HG03521 (cell line): ENCODE results near the gene ZNF598.
A peak's percentile ranks its signal among the peaks of the same experiment; 100 is the strongest.
"Not testable (repeated sequence)": the region's sequence is repeated elsewhere in the genome, so short reads cannot be mapped to it uniquely, and the experiment has no call there.

Experiments used
- ATAC-seq: cut with Tn5 transposase; IDR thresholded peaks from one replicate; pipeline ENCODE4 v1.9.1; 2021; ENCODE audit warnings: mild to moderate bottlenecking, moderate library complexity; ENCODE audit not compliant: unreplicated experiment

The ZNF598 gene

DNA sequence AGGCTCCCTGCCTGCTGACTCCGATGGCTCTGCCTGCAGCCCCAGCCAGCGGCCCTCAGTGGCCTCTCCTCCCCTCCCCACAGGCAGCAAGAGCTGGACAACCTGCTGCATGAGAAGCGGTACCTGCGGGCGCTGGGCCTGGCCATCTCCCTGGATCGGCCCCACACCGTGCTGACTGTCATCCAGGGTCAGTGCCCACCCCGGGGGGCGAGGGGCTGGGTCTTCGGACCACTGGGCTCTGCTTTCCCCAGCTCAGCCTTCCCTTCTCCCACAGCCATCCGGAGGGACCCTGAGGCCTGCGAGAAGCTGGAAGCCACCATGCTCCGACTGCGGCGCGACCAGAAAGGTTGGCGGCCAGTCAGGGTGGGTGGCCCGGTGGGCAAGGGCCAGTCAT is 31.7 kb downstream of the ZNF598 start:
- no peak for ATAC-seq

DNA sequence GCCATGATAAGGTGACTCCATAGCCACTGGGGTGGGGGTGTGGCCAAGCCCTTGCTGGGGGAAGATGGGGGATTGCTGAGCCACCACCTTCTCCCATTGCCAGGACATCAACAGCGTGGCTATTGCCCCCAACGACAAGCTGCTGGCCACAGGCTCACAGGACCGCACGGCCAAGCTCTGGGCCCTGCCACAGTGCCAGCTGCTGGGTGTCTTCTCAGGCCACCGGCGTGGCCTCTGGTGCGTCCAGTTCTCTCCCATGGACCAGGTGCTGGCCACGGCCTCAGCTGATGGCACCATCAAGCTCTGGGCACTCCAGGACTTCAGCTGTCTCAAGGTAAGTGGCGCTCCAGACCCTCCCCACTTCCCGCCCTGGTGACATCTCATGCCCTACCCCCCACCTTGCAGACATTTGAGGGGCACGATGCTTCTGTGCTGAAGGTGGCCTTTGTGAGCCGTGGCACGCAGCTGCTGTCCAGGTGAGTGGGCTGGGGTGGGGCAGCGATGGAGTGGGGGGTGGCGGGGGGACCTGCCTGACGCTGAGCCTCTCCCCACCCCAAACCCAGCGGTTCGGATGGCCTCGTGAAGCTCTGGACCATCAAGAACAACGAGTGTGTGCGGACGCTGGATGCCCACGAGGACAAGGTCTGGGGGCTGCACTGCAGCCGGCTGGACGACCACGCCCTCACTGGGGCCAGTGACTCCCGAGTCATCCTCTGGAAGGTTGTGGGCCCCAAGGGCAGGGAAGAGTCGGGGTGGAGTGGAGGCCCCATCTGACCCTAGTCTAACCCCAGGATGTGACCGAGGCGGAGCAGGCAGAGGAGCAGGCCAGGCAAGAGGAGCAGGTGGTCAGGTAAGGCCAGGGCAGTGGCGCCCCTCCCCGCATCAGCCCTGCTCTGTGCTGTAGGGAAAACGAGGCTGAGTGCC is 32.4 kb downstream of the ZNF598 start:
- no peak for ATAC-seq

DNA sequence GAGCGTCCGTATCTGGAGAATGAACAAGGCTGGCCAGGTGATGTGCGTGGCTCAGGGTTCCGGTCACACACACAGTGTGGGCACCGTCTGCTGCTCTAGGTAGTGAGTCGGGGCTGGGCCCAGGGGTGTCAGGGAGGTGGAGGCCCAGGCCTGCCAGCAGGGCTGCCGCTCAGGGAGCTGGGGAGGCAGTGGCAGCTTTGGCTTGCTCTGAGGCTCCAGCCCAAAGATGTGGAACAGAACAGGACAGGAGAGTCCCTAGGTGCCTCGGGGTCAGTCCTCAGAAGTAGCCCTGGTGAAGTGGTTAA is 33.5 kb downstream of the ZNF598 start:
- no peak for ATAC-seq

DNA sequence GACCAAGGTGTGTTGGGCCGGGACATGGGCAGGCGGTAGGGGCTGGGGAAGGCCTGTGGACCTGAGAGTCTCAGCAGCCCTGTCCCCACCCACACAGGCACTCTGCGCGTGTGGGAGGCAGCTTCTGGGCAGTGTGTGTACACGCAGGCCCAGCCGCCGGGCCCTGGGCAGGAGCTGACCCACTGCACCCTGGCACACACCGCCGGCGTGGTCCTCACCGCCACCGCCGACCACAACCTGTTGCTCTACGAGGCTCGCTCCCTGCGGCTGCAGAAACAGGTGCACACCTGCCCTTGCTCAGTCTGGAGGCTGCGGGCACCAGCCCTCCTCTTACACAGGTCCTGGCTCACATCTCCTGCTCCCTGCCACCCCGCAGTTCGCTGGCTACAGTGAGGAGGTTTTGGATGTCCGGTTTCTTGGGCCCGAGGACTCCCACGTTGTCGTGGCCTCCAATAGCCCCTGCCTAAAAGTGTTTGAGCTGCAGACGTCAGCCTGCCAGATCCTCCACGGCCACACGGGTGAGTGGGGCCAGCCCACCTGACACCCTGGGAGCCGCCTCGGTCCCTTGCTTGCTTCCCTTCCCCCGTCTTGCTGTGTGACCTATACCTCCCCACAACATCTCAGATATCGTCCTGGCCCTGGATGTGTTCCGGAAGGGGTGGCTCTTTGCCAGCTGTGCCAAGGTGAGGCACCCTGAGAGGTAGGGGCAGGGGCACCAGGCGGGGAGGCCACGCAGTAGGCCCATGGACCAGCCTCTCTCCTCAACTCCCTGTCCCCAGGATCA is 34.0 kb downstream of the ZNF598 start:
- no peak for ATAC-seq

DNA sequence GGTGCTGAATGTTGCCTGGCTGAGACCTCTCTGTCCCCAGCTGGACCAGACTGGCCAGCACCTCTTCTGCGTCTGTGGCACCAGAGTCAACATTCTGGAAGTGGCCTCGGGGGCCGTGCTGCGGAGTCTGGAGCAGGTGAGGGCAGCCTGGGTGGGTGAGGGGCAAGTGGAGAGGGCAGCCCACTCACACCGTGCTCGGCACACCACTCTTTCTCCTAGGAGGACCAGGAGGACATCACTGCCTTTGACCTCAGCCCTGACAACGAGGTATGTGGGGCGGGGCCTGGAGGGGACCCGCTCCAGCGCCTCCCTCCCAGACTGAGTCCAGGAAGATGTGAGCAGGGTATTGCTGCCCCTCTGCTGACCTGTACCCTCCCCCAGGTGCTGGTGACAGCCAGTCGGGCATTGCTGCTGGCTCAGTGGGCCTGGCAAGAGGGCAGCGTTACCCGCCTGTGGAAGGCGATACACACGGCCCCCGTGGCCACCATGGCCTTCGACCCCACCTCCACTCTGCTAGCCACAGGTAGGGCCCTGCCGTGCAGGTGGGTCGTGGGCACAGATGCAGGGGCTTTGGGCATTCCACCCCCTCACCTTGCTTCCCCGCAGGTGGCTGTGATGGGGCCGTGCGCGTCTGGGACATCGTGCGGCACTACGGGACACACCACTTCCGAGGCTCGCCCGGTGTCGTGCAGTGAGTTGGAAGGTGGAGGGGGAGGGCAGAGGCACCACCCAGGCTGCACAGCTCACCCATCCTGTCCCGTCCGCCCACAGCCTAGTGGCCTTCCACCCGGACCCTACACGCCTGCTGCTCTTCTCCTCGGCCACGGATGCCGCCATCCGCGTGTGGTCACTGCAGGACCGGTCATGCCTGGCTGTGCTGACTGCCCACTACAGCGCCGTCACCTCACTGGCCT is 35.2 kb downstream of the ZNF598 start:
- no peak for ATAC-seq

DNA sequence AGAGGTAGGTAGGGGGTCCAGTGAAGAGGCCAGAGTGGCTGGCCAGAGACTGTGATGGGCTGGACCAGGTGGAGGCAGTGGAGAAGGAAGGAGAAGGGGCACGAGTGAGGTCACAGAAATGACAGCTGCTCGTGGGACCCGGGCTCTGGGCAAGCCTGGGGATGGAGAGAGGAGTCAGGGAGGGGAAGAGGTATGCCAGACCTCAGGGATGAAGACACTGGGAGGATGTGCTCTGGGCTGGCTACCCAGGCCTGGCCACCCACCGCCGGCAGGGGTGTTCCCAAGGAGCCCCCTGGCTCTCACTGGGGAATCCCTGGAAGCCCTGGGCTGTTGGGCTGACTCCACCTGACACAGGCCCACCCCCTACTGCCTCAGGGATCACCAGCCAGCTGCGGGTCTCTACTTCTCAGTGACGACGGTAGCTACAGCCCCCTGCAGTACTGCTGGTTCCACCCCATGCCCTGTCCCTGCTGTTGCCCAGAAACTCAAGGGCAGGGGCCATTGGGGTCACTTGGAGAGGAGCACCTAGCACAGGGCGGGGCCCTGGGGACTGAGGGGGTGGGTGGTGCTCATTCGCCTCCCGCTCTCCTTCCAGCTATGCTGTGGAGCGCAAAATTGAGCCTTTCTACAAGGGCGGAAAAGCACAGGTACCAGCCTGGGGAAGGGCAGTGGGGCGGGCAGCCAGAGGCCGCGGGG is 36.0 kb downstream of the ZNF598 start:
- ATAC-seq = no peak

DNA sequence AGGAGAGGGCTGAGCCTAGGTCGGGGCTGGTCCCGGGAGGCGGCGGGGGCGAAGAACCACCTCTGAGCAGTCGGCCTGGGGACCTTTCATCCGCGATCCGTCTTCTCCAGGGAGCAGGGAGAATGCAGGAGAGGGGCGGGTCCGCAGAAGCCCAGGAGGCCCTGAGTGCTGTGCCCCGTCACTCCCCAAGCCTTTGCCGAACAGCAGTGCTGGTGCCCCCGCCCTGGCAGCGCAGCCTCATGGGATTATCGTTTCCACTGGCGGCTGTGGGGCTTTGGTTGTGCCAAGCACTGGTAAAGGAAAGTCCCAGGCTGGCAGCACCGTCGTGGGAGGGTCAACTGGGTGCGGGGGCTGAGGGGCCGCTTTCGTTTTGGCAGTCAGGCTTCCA is 37.1 kb downstream of the ZNF598 start:
- ATAC-seq = peak; percentile 4

DNA sequence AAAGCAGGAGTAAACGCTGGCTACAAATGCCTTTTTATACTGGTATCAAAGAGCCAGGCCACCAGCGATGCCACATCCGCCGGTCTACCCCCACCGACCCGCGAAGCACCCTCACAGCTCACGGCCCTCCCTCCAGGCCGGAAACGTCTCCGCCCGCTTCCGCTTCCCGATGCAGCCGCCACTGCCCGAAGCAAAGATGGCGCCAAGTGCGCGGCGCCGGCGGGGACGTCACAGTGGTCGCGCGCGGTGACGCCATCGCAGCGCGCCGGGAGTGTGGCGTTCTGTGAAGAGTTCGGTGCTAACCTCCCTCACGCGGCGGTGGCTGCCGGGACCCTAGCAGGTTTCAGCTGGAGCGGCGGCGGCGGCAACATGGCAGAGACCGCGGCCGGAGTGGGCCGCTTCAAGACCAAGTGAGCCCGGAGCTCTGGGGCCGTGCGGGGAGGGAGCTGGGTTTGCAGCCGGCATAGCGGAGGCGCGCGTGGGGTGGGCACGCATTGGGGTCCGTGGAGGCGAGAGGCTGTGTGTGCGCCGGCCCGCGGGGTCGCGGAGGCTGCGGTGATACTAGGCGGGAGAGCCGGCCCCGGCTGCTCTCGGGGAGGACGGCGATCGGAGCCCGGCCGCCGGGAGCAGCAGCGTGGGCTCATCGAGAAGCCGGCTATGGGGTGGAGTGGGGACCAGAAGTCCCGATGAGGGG is 37.7 kb downstream of the ZNF598 start, which contains the start of gene TBL3:
TBL3 (plus strand) TSS at position 258 of the 694 bp plus-strand sequence; CDS start at position 370, 112 bp downstream.
- peak; percentile 88 for ATAC-seq

DNA sequence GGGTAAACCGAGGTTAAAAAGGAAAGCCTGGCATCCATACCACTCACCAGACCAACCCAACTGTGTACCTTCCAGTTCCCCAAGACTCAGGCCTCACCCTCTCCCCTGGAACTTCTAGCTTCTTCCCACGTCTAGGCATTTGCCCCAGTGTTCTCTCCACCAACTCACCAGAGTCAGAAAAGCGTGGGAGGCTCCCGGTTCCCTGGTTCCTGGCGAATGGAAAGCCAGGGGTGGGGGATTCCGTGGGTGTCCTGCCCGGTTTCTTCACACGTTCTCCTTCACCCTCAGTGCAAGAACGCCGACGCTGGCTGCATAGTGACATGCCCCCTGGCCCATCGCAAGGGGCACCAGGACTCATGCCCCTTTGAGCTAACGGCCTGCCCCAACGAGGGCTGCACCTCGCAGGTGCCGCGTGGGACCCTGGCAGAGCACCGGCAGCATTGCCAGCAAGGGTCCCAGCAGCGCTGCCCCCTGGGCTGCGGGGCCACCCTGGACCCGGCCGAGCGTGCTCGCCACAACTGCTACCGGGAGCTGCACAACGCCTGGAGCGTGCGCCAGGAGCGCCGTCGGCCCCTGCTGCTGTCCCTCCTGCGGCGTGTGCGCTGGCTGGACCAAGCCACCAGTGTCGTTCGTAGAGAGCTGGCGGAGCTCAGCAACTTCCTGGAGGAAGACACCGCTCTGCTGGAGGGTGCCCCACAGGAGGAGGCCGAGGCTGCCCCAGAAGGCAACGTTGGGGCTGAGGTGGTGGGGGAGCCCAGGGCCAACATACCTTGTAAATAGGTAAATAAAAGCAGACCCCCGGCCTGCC is 41.3 kb downstream of the ZNF598 start:
- no peak for ATAC-seq

DNA sequence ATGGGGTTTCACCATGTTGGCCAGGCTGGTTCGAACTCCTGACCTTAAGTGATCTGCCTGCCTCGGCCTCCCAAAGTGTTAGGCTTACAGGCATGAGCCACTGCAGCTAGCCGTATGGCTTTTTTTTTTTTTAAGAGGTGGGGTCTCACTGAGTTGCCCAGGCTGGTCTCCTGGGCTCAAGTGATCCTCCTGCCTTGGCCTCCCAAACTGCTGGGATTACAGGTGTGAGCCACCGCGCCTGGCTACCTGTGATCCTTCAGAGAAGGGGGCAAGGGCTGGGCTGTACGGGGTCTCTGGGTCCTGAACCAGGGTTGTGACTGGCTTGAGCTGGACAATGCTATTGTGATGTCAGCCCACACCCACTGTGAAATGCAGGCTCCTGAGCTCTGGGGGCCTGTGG is 43.2 kb downstream of the ZNF598 start, which contains the start of gene RNF151:
RNF151 (plus strand) TSS at position 397 of the 400 bp plus-strand sequence. CDS start 26 bp downstream, outside the sequence.
- no peak for ATAC-seq

DNA sequence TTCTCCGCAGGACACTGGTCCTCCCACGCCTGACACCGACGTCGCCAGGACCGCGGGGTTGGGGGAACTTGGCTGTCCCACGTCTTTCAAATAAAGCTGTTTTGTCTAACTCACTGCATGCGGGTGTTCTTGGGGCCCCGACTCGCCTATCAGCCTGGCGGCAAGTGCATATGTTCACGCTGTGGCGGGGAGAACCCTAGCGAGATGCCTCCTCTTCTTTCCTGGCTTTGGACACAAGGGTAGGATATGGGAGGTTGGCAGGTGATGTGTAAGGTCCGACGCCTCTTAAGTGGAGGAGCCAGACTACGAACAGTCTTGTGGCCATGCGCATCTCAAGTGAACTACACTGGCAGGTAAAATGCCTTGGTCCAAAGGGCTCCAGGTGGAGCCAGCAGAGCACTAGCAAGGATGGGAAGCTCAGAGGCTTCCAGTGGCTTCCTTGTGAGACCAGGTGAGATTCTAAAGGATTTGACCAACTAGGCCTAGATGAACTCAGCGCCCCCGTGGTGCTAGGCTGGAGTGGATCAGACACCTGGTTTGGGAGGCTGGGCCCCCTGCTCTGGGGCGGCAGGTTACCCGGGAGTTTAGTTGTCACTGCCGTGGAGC is 44.1 kb downstream of the ZNF598 start:
- no peak for ATAC-seq

DNA sequence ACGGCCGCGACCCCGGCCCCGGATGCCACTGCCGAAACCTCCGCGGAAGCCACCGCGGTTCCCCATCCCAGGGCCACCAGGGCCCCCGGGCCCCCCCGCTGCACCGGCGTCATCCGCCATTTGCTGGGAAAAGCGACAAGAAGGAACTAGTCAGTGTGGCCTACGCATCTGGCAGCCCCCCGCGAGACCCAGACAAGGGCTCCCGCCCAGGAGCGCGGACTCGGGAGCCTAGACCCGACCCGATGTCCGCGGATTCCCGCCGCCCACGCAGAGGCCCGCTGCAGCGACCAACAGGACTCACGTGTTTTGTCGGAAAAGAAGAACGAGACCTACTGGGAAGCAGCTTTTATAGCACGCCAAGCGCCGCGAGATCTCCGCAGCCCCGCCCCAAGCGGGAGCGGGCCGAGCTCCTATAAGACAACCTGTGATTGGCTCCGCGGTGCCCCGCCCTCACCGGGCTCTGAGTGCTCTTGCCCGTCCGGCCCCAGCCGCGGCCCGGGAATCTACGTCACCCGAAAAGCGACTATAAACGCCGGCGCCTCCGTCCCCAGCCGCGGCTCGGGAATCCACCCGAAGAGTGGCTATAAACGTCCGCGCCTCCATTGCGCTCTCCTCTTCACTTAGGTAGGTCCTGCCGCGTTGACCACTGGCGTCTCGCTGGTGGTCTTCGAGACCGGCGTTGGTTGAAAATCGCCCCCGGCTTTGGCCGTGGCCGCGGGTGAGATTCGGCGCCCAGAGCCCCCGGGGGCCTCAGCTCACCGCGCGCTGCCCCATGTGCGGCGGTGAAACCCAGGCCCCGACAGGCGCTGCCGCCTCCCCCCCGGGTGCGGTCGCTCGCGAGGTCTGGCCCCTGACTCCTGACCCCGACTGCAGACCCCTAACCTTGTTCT is 44.9 kb downstream of the ZNF598 start, which contains the start of gene RPS2:
RPS2 (minus strand) TSS at position 321 of the 890 bp plus-strand sequence; CDS start at position 120, 201 bp downstream.
- peak; percentile 84 for ATAC-seq

DNA sequence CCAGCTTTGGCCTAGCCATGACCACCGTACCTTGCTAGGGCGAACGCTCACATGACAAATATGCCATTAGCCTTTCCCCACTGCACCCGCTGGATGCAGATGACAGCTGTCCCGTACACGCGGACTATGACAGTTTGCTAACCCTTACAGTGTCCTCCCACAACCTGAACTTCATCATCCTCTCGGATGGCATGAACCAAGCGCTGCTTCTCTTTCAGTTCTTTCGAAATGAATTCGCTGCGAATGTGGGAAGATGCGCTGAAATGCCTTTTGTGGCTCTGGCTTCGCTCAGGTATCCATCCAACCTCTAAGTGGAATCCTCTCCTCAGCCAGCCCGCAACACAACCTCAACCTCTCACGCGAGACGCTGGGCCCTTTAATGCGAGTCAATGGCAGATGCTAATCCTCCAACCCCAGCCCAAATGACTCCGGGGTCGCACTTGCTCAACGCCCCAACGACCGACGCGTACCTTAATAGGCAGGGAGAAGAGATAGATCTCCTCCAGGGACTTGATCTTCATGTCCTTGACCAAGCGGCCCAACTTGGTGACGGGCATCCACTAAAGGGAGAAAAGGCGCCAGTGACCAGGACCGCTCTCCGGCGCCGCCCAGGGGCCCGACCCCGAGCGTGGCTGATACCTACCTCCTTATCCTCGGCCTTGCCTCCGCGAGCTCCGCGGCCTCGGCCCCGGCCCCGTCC is 45.7 kb downstream of the ZNF598 start:
- peak; percentile 3 for ATAC-seq

DNA sequence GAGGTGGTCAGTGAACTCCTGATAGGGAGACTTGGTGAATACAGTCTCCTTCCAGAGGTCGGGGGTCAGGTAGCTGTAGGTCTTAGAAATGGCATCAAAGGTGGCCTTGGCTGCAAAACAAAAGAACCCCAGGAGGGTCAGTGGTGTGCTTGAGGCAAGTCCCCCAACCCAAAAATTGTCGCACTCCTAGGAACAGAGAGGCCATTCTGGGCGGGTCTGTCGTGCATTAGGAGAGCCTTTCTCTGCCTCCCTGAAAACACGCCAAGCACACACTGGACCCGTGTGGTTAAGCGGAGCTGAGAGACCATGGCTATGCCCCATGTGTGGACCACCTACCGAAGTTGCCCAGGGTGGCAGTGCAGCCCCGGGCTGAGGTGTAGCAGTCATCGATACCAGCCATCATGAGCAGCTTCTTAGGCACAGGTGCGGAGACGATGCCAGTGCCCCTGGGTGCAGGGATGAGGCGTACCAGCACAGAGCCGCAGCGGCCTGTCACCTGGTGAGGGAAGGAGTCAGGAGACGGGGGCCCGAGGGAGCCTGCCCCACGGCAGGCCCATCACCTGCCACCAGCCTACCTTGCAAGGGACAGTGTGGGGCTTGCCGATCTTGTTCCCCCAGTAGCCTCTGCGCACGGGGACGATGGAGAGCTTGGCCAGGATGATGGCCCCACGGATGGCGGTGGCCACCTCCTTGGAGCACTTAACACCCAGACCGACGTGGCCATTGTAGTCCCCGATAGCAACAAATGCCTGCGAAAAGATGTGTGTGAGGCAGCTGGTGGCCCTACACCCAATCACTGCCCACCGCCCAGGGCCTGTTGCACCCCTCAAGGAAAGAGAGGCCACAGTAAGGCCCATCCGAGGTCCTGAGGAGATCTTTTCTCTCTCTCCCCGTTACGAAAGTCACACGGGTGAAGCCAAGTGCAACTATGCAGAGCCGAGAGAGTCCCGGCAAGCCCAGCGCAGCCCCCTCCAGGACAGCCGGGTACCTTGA is 47.2 kb downstream of the ZNF598 start:
- ATAC-seq = not testable (repeated sequence)

DNA sequence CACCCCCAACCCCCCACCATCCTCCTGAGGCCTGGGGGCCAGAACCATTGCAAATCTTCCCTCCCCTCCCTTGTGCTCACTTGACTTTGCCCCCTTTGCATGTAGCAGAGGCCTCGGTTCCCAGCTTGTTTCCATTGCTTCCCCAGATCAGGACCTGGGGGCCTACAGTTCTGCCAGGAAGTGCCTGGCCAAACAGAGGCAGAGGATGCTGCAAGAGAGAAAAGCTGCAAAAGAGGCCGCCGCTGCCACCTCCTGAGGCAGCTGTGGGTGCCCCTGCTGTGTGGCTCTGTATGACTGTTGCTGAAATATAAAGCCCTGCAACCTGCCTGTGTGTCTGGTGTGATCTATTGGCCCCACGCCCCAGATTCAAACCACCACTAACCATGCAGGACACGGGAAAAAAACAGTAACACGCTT is 48.0 kb downstream of the ZNF598 start:
- ATAC-seq = no peak
